Stimulated activated CD4-positive, alpha-beta T cell treated with anti-CD3 and anti-CD28 coated beads, Interleukin-1b, Interleukin-23, amount 100 ng/mL, for 4 hours (primary cell): ENCODE data around the gene SLC16A10.
"Not testable (repeated sequence)": the region's sequence is repeated elsewhere in the genome, so short reads cannot be mapped to it uniquely, and the experiment has no call there.

ENCODE experiments used
- DNase-seq, 2 donors: peaks; one replicate each; pipeline ENCODE4 v3.0.0-alpha.2; 2020; ENCODE audit warnings: low read depth in 2 of 2

The SLC16A10 gene

DNA sequence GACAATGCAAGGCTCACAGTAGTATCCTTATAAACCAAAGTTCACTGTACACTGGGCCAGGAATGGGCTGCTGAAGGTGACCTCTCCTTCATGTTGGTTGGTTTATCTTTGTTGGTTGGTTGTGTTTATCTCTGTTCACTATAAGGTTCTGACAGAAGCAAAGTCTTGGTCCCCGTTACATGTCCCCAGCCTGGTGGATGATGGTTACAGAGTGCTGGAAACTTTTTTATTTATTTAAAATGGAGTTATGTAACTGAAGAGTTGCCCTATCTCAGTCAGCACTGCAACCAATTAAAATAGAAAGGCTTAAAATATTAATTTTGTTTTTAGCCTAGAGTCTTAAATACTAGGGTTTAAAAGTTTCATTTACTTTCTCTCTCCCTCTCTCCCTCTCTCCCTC, 100.6 kb downstream of the SLC16A10 start:
- DNase-seq, result no peak

GRCh38 chr6:111189666-111190210, 102.4 kb downstream of the SLC16A10 start:
- not testable (repeated sequence) for DNase-seq

GRCh38 chr6:111190637-111191036, 103.3 kb downstream of the SLC16A10 start:
- DNase-seq, result no peak

- DNase-seq, result not testable (repeated sequence)
Observed at GRCh38 chr6:111191136-111191535, 103.8 kb downstream of the SLC16A10 start.

DNA sequence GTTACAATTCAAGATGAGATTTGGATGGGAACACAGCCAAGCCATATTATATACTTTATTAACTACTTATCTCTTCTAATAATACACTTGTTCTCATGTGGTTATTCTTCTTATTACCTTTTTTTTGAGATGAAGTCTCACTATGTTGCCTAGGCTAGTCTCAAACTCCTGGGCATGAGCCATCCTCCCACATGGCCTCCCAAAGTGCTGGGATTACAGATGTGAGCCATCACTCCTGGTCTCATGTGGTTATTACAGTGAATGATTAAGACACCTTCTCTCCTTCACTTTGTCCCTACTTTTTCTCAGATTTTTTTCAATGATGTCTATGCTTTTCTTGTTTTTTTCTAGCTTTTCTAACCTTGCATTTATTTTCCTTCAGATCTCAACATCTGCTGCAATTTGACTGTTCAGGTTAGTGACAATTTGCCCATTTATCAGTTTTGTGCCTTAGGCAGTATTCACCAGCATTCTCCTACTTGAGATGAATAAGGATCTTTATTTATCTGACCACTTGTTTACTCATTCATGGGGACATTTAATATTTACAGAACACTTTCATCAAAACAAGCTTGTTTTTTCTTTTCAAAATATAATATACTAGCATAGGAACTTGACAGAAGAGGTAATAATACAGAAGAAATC, 105.7 kb downstream of the SLC16A10 start:
- DNase-seq, result no peak

DNA sequence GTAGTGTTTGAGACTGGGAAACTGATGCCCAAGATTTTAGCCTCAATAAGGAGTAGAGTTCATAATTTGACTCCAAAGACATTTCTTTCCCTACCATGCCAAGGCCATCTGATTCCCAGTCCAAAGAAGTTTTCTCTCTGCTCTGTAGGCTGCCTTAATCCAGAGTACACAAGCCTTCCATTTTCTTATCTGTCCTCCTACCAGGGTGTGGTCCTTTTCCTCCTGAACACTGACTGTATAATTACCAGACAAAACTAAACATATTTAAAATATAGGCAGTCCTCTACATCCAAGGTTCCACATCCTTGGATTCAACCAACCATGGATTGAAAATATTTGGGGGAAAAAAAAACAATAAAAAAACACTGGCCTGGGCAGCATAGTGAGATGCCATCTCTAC, 108.4 kb downstream of the SLC16A10 start:
- no peak for DNase-seq

DNA sequence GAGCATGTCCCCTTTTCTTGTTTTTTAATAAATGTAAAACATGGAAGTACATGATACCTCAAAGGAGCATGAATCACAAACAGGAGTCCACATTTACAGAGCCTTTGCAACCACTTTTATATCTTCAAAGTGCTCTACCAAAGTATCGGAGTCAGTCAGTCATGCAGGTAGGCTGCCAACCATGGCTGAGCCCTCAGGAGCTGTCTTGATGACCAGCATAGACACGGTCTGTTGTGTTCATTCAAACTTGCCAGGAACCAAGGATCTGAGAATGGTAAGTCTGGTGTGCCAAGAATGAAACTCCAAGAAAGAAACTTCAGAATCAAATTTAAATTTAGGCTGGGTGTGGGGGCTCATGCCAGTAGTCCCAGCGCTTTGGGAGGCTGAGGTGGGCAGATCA, 111.5 kb downstream of the SLC16A10 start:
- no peak for DNase-seq

GRCh38 chr6:111199935-111200334, 112.6 kb downstream of the SLC16A10 start:
- DNase-seq, result no peak

- no peak for DNase-seq
Observed at GRCh38 chr6:111200350-111201243, 113.3 kb downstream of the SLC16A10 start.

GRCh38 chr6:111201244-111201554, 113.9 kb downstream of the SLC16A10 start:
- no peak for DNase-seq

- DNase-seq, result no peak
Observed at GRCh38 chr6:111201764-111202163, 114.5 kb downstream of the SLC16A10 start.

DNA sequence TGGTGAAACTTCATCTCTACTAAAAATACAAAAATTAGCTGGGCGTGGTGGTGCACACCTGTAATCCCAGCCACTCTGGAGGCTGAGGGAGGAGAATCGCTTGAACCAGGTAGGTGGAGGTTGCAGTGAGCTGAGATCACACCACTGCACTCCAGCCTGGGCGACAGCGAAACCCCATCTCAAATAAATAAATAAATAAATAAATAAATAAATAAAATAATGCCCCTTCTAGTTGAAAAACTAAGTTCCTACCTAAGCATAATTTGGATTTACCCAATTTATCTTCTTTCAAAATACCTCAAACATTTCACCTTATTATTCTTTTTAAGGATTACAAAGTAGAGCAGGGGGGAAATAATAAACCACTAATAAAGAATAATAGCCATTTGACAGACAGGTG, 116.2 kb downstream of the SLC16A10 start:
- DNase-seq, result not testable (repeated sequence)

- DNase-seq, result no peak
Observed at GRCh38 chr6:111204305-111204704, 117.0 kb downstream of the SLC16A10 start.

DNA sequence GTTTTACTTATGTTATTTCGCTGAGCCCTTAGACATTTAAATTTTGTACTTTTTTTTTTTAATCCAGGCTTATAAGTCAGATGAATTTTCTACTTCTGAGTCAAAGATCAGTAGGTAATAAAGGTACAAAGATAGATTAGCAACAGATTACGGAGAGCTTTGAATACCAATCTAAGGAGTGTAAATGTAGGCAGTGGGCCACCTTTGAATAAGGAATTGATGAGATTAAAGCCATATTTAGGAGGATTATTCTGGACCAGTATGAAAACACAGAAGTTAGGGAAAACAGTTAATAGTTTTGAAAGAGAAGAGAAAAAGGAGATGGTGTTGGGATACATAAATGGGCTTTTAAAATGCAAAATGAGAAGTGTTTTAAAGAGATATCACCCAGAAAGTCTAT, 117.6 kb downstream of the SLC16A10 start:
- no peak for DNase-seq

GRCh38 chr6:111205502-111205901, 118.2 kb downstream of the SLC16A10 start:
- no peak for DNase-seq

DNA sequence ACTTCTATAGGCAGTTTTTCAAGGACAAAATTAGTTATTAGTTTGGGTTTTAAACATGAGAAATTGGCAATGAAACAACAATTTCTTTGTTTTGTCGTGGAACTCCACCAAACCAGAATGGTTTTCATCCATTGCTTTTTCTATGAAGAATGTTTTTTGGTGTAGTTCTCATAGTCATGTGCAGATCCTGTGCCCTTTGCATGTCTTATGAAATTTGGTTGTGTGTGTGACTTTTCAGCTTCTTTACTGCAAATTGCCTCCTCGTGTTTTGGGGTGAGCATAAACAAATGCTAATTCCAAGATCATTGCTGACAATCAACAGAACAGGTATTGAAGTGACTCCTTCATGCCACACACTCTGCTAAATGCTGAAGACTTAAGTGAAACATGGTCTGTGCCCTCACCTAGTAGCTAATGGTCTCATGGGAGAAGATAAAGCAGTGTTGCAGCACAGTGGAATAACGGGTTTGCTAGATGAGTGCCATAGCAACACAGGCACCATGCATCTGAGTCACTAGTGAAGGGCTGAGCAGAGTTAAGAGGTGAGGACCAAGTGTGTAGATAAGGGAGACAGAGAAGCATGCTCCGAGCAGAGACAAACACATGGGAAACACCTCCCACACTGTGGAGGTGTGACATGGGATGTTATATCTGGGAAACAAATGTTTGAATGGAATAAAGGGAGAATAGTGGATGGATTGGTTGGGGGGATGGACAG, 120.0 kb downstream of the SLC16A10 start:
- no peak for DNase-seq

- no peak for DNase-seq
Observed at GRCh38 chr6:111208933-111209332, 121.6 kb downstream of the SLC16A10 start.

GRCh38 chr6:111210194-111210728, 123.0 kb downstream of the SLC16A10 start:
- DNase-seq, result peak in 1 of 2 donors; percentile 21

- DNase-seq, result no peak
Observed at GRCh38 chr6:111211411-111212030, 124.2 kb downstream of the SLC16A10 start.

- no peak for DNase-seq
Observed at GRCh38 chr6:111212625-111213024, 125.3 kb downstream of the SLC16A10 start.

DNA sequence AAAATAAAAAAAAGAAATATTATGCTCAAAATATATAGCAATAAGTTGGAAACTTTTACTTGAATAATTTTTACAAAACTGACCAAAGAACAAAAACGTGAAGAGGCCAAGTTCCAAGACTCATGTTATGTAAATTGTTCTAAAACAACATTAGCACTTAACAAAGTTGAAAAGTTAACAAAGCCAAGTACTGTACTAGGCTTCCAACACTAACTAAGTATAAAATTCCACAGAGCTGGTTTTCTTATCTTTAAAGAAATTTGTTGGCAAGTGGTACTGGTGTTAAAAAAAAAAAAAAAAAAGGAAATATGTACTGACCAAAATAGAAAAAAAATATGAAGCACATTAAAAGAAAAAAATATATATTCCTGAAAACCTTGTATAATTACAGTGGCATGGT, 127.8 kb downstream of the SLC16A10 start:
- DNase-seq, result no peak

GRCh38 chr6:111219785-111220184, 132.5 kb downstream of the SLC16A10 start:
- no peak for DNase-seq
